Caco-2 (cell line): ENCODE data around the gene CDK10. TPM values are rescaled to one million over a fixed set of nuclear protein-coding genes. Genes with fewer than 3 reads are reported as not detected.
"Not testable (repeated sequence)": the region's sequence is repeated elsewhere in the genome, so short reads cannot be mapped to it uniquely, and the experiment has no call there.

Source experiments
- BruUV-seq: library from RNA; stranded (reverse); fragments of 400-500 nt; replicated peaks from 2 replicates; lab custom pipeline; 2021; lab: Mats Ljungman, UMichigan
- CTCF ChIA-PET: fragments of 300-600 bp; sonication (Branson Sonifier 250); formaldehyde crosslinking; loops from one replicate; lab custom pipeline; 2022; ENCODE audit warnings: antibody characterized with exemption; lab: Charles Lee
- POLR2A ChIA-PET: fragments of 300-600 bp; sonication (Branson Sonifier 250); formaldehyde crosslinking; loops from one replicate; lab custom pipeline; 2022; ENCODE audit warnings: antibody characterized with exemption; lab: Charles Lee
- DNase-seq, 2 experiments: peaks; one replicate each; pipeline versions ENCODE4 v3.0.0 to v3.0.0-alpha.2; 2020 to 2022
- H3K27me3 ChIP-seq: replicated peaks from 2 replicates; pipeline ENCODE4 v1.6.0; 2011; ENCODE audit warnings: low read length; ENCODE audit not compliant: control insufficient read depth, insufficient read depth
- H3K36me3 ChIP-seq: 2 replicates; pipeline ENCODE4 v1.5.1; 2011; ENCODE audit warnings: low read length; ENCODE audit not compliant: control insufficient read depth, insufficient read depth
- H3K4me1 ChIP-seq: fragments of 250-450 bp; sonication (Bioruptor Pico); 2 replicates; pipeline ENCODE4 v1.5.1; 2020; ENCODE audit warnings: mild to moderate bottlenecking
- H3K4me3 ChIP-seq: 2 replicates; pipeline ENCODE4 v1.5.1; 2011; ENCODE audit warnings: low read depth, mild to moderate bottlenecking, control low read depth, low read length
- H3K9me3 ChIP-seq: fragments of 250-450 bp; sonication (Bioruptor Pico); 2 replicates; pipeline ENCODE4 v1.5.1; 2020; ENCODE audit warnings: mild to moderate bottlenecking, moderate library complexity
- H3K27ac Mint-ChIP-seq: one replicate; pipeline ENCODE4 v1.8.0; 2022; ENCODE audit warnings: mixed read lengths; ENCODE audit not compliant: unreplicated experiment
- H3K27me3 Mint-ChIP-seq: one replicate; pipeline ENCODE4 v1.8.0; 2022; ENCODE audit warnings: mixed read lengths; ENCODE audit not compliant: insufficient read depth, unreplicated experiment
- H3K36me3 Mint-ChIP-seq: one replicate; pipeline ENCODE4 v1.8.0; 2022; ENCODE audit warnings: mild to moderate bottlenecking, mixed read lengths; ENCODE audit not compliant: insufficient read depth, unreplicated experiment
- H3K4me1 Mint-ChIP-seq: one replicate; pipeline ENCODE4 v1.8.0; 2022; ENCODE audit warnings: low read depth, mixed read lengths; ENCODE audit not compliant: unreplicated experiment
- H3K4me3 Mint-ChIP-seq: one replicate; pipeline ENCODE4 v1.8.0; 2022; ENCODE audit warnings: mild to moderate bottlenecking, moderate library complexity, mixed read lengths; ENCODE audit not compliant: unreplicated experiment
- H3K9me3 Mint-ChIP-seq: one replicate; pipeline ENCODE4 v1.8.0; 2022; ENCODE audit warnings: mixed read lengths; ENCODE audit not compliant: unreplicated experiment
- CTCF ChIP-seq, 2 experiments: fragments of 200-600 bp in 1 of 2; IDR thresholded peaks; 1 replicate in 1 of 2; 2 replicates in 1 of 2; pipeline versions ENCODE4 v1.5.1 to v1.8.0; 2011 to 2022; ENCODE audit warnings: antibody characterized with exemption in 1 of 2, control low read depth in 1 of 2, inconsistent platforms in 1 of 2, low read depth in 1 of 2, low read length in 1 of 2, mild to moderate bottlenecking in 1 of 2, moderate library complexity in 1 of 2; ENCODE audit not compliant: insufficient read depth in 1 of 2, severe bottlenecking in 1 of 2, unreplicated experiment in 1 of 2
- intact Hi-C: fragments of 100-400 bp; cut with micrococcal nuclease; formaldehyde crosslinking; loops from one replicate; pipeline ENCODE4 v1.10.0; 2022; ENCODE audit not compliant: unreplicated experiment
- total RNA-seq: library from RNA; stranded (reverse); gene quantifications from 2 replicates; pipeline ENCODE4 v1.2.3, GENCODE V29; 2022

The CDK10 gene
- total RNA-seq, 1 experiment from 2014 or later = 135 TPM

GRCh38 chr16:89658221-89658879 is 28.1 kb upstream of the CDK10 start:
- H3K4me3 Mint-ChIP-seq = peak overlapping the region; percentile 95
- H3K27ac Mint-ChIP-seq = peak overlapping the region; percentile 94
- peak in 1 of 2 experiments; percentile 55 for DNase-seq
- H3K4me3 ChIP-seq = peak overlapping the region; percentile 99
- intact Hi-C loops = loop anchor here (2.0 to 5.0 kb wide), 2 partner anchors 28 to 44 kb away; partner anchors contain the start of genes CDK10 and SPATA2L
- TF ChIP-seq CTCF (IDR thresholded peaks at IDR 0.05; ENCODE audit: insufficient read depth in 1 of 2, low read depth in 1 of 2, low read length in 1 of 2, severe bottlenecking in 1 of 2, unreplicated experiment in 1 of 2) = no peak
- ChIA-PET POLR2A (interaction anchor here (1.5 kb wide), 1 partner anchor 28 kb away, joined by 6 read pairs; the partner anchor contains the start of gene CDK10), CTCF (interaction anchor here (0.6 kb wide), 1 partner anchor 215 kb away, joined by 3 read pairs; the partner anchor contains the start of gene TCF25)
- no peaks in the 10 kb centered on the region for H3K9me3 ChIP-seq
- H3K27me3 Mint-ChIP-seq = no peaks in the 10 kb centered on the region
- H3K27me3 ChIP-seq = no peaks in the 10 kb centered on the region
- H3K4me1 Mint-ChIP-seq = peaks cover 8% of the 10 kb centered on the region
- peaks cover 74% of the 10 kb centered on the region for H3K36me3 Mint-ChIP-seq
- no TSS peak for BruUV-seq
- H3K9me3 Mint-ChIP-seq = peaks cover 10% of the 10 kb centered on the region
- peaks cover 6% of the 10 kb centered on the region for H3K36me3 ChIP-seq
- H3K4me1 ChIP-seq = no peaks in the 10 kb centered on the region

GRCh38 chr16:89660146-89660545 is 26.3 kb upstream of the CDK10 start:
- intact Hi-C loops = no loop called here
- no peak for DNase-seq
- Mint-ChIP-seq H3K27ac (no peak overlapping the region), H3K27me3 (no peaks in the 10 kb centered on the region), H3K4me3 (no peak overlapping the region), H3K9me3 (peaks cover 10% of the 10 kb centered on the region), H3K4me1 (peaks cover 8% of the 10 kb centered on the region), H3K36me3 (peaks cover 77% of the 10 kb centered on the region)
- Histone ChIP-seq H3K4me1 (no peaks in the 10 kb centered on the region), H3K36me3 (peaks cover 5% of the 10 kb centered on the region), H3K4me3 (no peak overlapping the region), H3K27me3 (no peaks in the 10 kb centered on the region), H3K9me3 (no peaks in the 10 kb centered on the region)
- CTCF ChIA-PET = no interaction called here
- no TSS peak for BruUV-seq
- POLR2A ChIA-PET = no interaction called here
- TF ChIP-seq CTCF (IDR thresholded peaks at IDR 0.05; ENCODE audit: insufficient read depth in 1 of 2, low read depth in 1 of 2, low read length in 1 of 2, severe bottlenecking in 1 of 2, unreplicated experiment in 1 of 2) = no peak

- H3K9me3 ChIP-seq = peaks cover 7% of the 10 kb centered on the region
- ChIA-PET POLR2A (no interaction called here), CTCF (no interaction called here)
- no peaks in the 10 kb centered on the region for H3K4me1 ChIP-seq
- Mint-ChIP-seq H3K27me3 (no peaks in the 10 kb centered on the region), H3K4me3 (peak overlapping the region; percentile 11), H3K4me1 (peaks cover 8% of the 10 kb centered on the region), H3K36me3 (peaks cover 79% of the 10 kb centered on the region), H3K27ac (no peak overlapping the region), H3K9me3 (peaks cover 17% of the 10 kb centered on the region)
- intact Hi-C loops = no loop called here
- no TSS peak for BruUV-seq
- no peaks in the 10 kb centered on the region for H3K27me3 ChIP-seq
- no peak for TF ChIP-seq CTCF (IDR thresholded peaks at IDR 0.05; ENCODE audit: insufficient read depth in 1 of 2, low read depth in 1 of 2, low read length in 1 of 2, severe bottlenecking in 1 of 2, unreplicated experiment in 1 of 2)
- DNase-seq = no peak
- H3K4me3 ChIP-seq = no peak overlapping the region
- peaks cover 5% of the 10 kb centered on the region for H3K36me3 ChIP-seq
These were observed 25.3 kb upstream of the CDK10 start for GRCh38 chr16:89661215-89661614.

GRCh38 chr16:89664238-89664637 is 22.3 kb upstream of the CDK10 start:
- H3K27me3 ChIP-seq, H3K4me3 Mint-ChIP-seq, DNase-seq, H3K27ac Mint-ChIP-seq, BruUV-seq, H3K4me1 Mint-ChIP-seq, H3K4me1 ChIP-seq, H3K4me3 ChIP-seq, H3K27me3 Mint-ChIP-seq, H3K36me3 ChIP-seq, CTCF ChIA-PET, intact Hi-C loops, POLR2A ChIA-PET: not testable (repeated sequence)
- Mint-ChIP-seq H3K36me3 (peaks cover 64% of the 10 kb centered on the region), H3K9me3 (peaks cover 26% of the 10 kb centered on the region)
- peaks cover 12% of the 10 kb centered on the region for H3K9me3 ChIP-seq
